Small intestine (tissue), 16 donors: ENCODE results near the gene OXSR1. TPM values are rescaled to one million over a fixed set of nuclear protein-coding genes. Genes with fewer than 3 reads are reported as not detected.

Experiments
- DNase-seq, 2 donors: peaks; one replicate each; pipeline versions ENCODE4 v3.0.0 to v3.0.0-alpha.2; 2013
- FAIRE-seq: peaks from 2 replicates; lab custom pipeline; 2012; peaks lifted over from hg19 to GRCh38; lab: Jason Lieb, UNC
- H3K27ac ChIP-seq, 3 donors: one replicate each; pipeline ENCODE4 v1.5.1; 2013; ENCODE audit warnings: low read length in 2 of 3, mild to moderate bottlenecking in 2 of 3, control low read depth in 1 of 3, inconsistent platforms in 1 of 3, low read depth in 1 of 3, moderate library complexity in 1 of 3
- H3K27me3 ChIP-seq, 3 donors: one replicate each; pipeline ENCODE4 v1.6.1; 2013; ENCODE audit warnings: low read length in 3 of 3, inconsistent platforms in 1 of 3; ENCODE audit not compliant: control insufficient read depth in 3 of 3, insufficient read depth in 3 of 3
- H3K36me3 ChIP-seq, 3 donors: one replicate each; pipeline ENCODE4 v1.6.1; 2013; ENCODE audit warnings: low read length in 3 of 3, inconsistent platforms in 1 of 3, low read depth in 1 of 3, mild to moderate bottlenecking in 1 of 3, moderate library complexity in 1 of 3; ENCODE audit not compliant: control insufficient read depth in 3 of 3, insufficient read depth in 2 of 3
- H3K4me1 ChIP-seq, 3 donors: one replicate each; pipeline ENCODE4 v1.6.1; 2013; ENCODE audit warnings: low read length in 2 of 3, inconsistent platforms in 1 of 3, low read depth in 1 of 3, mild to moderate bottlenecking in 1 of 3, moderate library complexity in 1 of 3; ENCODE audit not compliant: control insufficient read depth in 3 of 3, insufficient read depth in 2 of 3
- H3K4me3 ChIP-seq, 3 donors: one replicate each; pipeline ENCODE4 v1.5.1; 2013; ENCODE audit warnings: low read length in 3 of 3, control low read depth in 1 of 3, inconsistent platforms in 1 of 3, low read depth in 1 of 3, mild to moderate bottlenecking in 1 of 3, moderate library complexity in 1 of 3
- H3K9me3 ChIP-seq, 2 donors: one replicate each; pipeline ENCODE4 v1.6.1; 2013; ENCODE audit warnings: low read depth in 1 of 2, low read length in 1 of 2; ENCODE audit not compliant: control insufficient read depth in 2 of 2, insufficient read depth in 1 of 2
- WGBS, 3 donors: extraction: QIAGEN DNeasy Blood & Tissue Kit; methylation state at CpG; one replicate each; pipeline ENCODE4 v1.1.7; 2013; 5-methylcytosine and 5-hydroxymethylcytosine counted together
- long read RNA-seq, 10 donors: transcript quantifications; one replicate each; lab custom pipeline, GENCODE V29; 2026
- polyA plus RNA-seq, 4 donors: library from polyadenylated mRNA; stranded (reverse) in 3 of 4; unstranded in 1 of 4; fragments of 200-250 nt in 3 of 4; fragments of 120-200 nt in 1 of 4; gene quantifications; one replicate each; pipeline versions ENCODE4 v1.2.1 to v1.2.3, GENCODE V29; 2013
- donor health status: healthy with polysubstance abuse.
- donor health status: control.
- donor health status: control.
- donor health status: Bipolar disorder and iron deficiency.
- donor health status: healthy.

Gene OXSR1
- 10 to 100 TPM; 15.3 to 30.5 (median 19.8) TPM for polyA plus RNA-seq
- long read RNA-seq, donor 1: 0 reads
- long read RNA-seq, donor 2, full-length matches to known transcripts: 1 of 1 reads
- long read RNA-seq, donor 2, partial matches to known transcripts: 0 of 1 reads
- long read RNA-seq, donor 2, other reads (novel, unspliced or antisense): 0 of 1 reads
- long read RNA-seq, donor 3, partial matches to known transcripts: 0 of 1 reads
- long read RNA-seq, donor 3, other reads (novel, unspliced or antisense): 0 of 1 reads
- long read RNA-seq, donor 4: 0 reads
- long read RNA-seq, donor 5: 0 reads
- long read RNA-seq, donor 6, full-length matches to known transcripts: 5 of 10 reads
- long read RNA-seq, donor 6, partial matches to known transcripts: 5 of 10 reads
- long read RNA-seq, donor 6, other reads (novel, unspliced or antisense): 0 of 10 reads
- long read RNA-seq, donor 7: 0 reads
- long read RNA-seq, donor 8: 0 reads
- long read RNA-seq, donor 9: 0 reads
- long read RNA-seq, donor 10, full-length matches to known transcripts: 2 of 2 reads
- long read RNA-seq, donor 10, partial matches to known transcripts: 0 of 2 reads
- long read RNA-seq, donor 10, other reads (novel, unspliced or antisense): 0 of 2 reads

- peak within 1 kb of the TSS; percentile 90 to 98 (median 92) for H3K27ac ChIP-seq
- H3K27me3 ChIP-seq: no peaks in the 10 kb centered on the region
- peak within 1 kb of the TSS; percentile 68 to 90 (median 78) for H3K4me3 ChIP-seq
- WGBS, 3 donors: 0% methylated on average over 48 to 57 of the region's 57 CpGs
- peaks cover 10 to 12% (median 10%) of the 10 kb centered on the region in 3 donors for H3K4me1 ChIP-seq
- DNase-seq (peak; percentile 100), FAIRE-seq (peak; percentile 92)
- H3K36me3 ChIP-seq: no peaks in the 10 kb centered on the region
- H3K9me3 ChIP-seq: no peaks in the 10 kb centered on the region
Measured at GRCh38 chr3:38164952-38165721, at the start of gene OXSR1. TSS of gene OXSR1 (plus strand) at chr3:38165537. CDS start at chr3:38165877, 340 bp downstream.

- no peak overlapping the region for H3K27ac ChIP-seq
- H3K4me3 ChIP-seq: no peak overlapping the region
- H3K27me3 ChIP-seq: no peaks in the 10 kb centered on the region
- WGBS, 3 donors: 45 to 64% (median 55%) methylated on average over 9 of the region's 9 CpGs
- no peak for DNase-seq
- no peak for FAIRE-seq
- no peaks in the 10 kb centered on the region for H3K9me3 ChIP-seq
- no peaks in the 10 kb centered on the region for H3K4me1 ChIP-seq
- H3K36me3 ChIP-seq: peaks cover 3 to 38% (median 4%) of the 10 kb centered on the region in 3 donors
Measured at GRCh38 chr3:38115645-38116427, 49.5 kb upstream of the OXSR1 start.

- no peaks in the 10 kb centered on the region for H3K9me3 ChIP-seq
- H3K27ac ChIP-seq: no peak overlapping the region
- no peaks in the 10 kb centered on the region for H3K4me1 ChIP-seq
- H3K27me3 ChIP-seq: no peaks in the 10 kb centered on the region
- DNase-seq (peak in 1 of 2 donors; percentile 38), FAIRE-seq (no peak)
- H3K4me3 ChIP-seq: no peak overlapping the region
- WGBS, 3 donors: 76 to 91% (median 84%) methylated on average over 11 to 12 of the region's 12 CpGs
- H3K36me3 ChIP-seq: peaks cover 8 to 46% (median 8%) of the 10 kb centered on the region in 3 donors
Measured at GRCh38 chr3:38116471-38117162, 48.7 kb upstream of the OXSR1 start.

- FAIRE-seq: no peak
- H3K36me3 ChIP-seq: peaks cover 8 to 52% (median 8%) of the 10 kb centered on the region in 3 donors
- no peaks in the 10 kb centered on the region for H3K9me3 ChIP-seq
- no peak overlapping the region for H3K27ac ChIP-seq
- no peak overlapping the region for H3K4me3 ChIP-seq
- peak in 1 of 2 donors; percentile 33 for DNase-seq
- WGBS, 3 donors: 76 to 82% (median 79%) methylated on average over 8 to 10 of the region's 10 CpGs
- H3K27me3 ChIP-seq: no peaks in the 10 kb centered on the region
- no peaks in the 10 kb centered on the region for H3K4me1 ChIP-seq
Measured at GRCh38 chr3:38117163-38117716, 48.1 kb upstream of the OXSR1 start.

GRCh38 chr3:38117748-38118420, 47.5 kb upstream of the OXSR1 start:
- Histone ChIP-seq H3K4me3 (no peak overlapping the region), H3K27ac (no peak overlapping the region)
- FAIRE-seq: no peak

GRCh38 chr3:38118421-38119247, 46.7 kb upstream of the OXSR1 start:
- 87 to 91% (median 88%) methylated on average over 13 of the region's 13 CpGs for WGBS, 3 donors
- Histone ChIP-seq H3K4me1 (no peaks in the 10 kb centered on the region), H3K27me3 (no peaks in the 10 kb centered on the region), H3K9me3 (no peaks in the 10 kb centered on the region), H3K27ac (no peak overlapping the region), H3K36me3 (peaks cover 8 to 65% (median 13%) of the 10 kb centered on the region in 3 donors), H3K4me3 (no peak overlapping the region)
- FAIRE-seq (no peak), DNase-seq (no peak)

More at GRCh38 chr3:38117748-38118420, 47.5 kb upstream of the OXSR1 start:
- Histone ChIP-seq H3K4me1 (no peaks in the 10 kb centered on the region), H3K9me3 (no peaks in the 10 kb centered on the region), H3K27me3 (no peaks in the 10 kb centered on the region), H3K36me3 (peaks cover 8 to 58% (median 12%) of the 10 kb centered on the region in 3 donors)
- peak; percentile 82 to 83 for DNase-seq
- 47 to 63% (median 50%) methylated on average over 11 of the region's 11 CpGs for WGBS, 3 donors
